Panc1 (cell line): Measurements from ENCODE around the gene RNF186. TPM values are rescaled to one million over a fixed set of nuclear protein-coding genes. Genes with fewer than 3 reads are reported as not detected.

Source experiments
- ATAC-seq: fragments of 200-7000 bp; cut with Tn5 transposase; 2 replicates; pipeline ENCODE4 v1.9.1; 2020; ENCODE audit warnings: mild to moderate bottlenecking, moderate library complexity
- BruUV-seq: library from RNA; stranded (reverse); fragments of 400-500 nt; replicated peaks from 2 replicates; lab custom pipeline; 2021; lab: Mats Ljungman, UMichigan
- CTCF ChIA-PET: fragments of 300-600 bp; sonication (Branson Sonifier 250); formaldehyde crosslinking; loops from one replicate; lab custom pipeline; 2022; ENCODE audit warnings: antibody characterized with exemption; lab: Charles Lee
- POLR2A ChIA-PET: fragments of 300-600 bp; sonication (Branson Sonifier 250); formaldehyde crosslinking; loops from one replicate; lab custom pipeline; 2022; ENCODE audit warnings: antibody characterized with exemption; lab: Charles Lee
- DNase-seq: peaks from one replicate; pipeline ENCODE4 v3.0.0-alpha.2; 2010; ENCODE audit warnings: low read depth, low spot score
- H3K27ac ChIP-seq: 2 replicates; pipeline ENCODE4 v1.5.1; 2011; ENCODE audit warnings: mild to moderate bottlenecking, low read length, inconsistent platforms
- H3K27me3 ChIP-seq: fragments of 200-500 bp; sonication (Bioruptor generic); 2 replicates; pipeline ENCODE4 v1.6.0; 2014; ENCODE audit warnings: low read length, inconsistent platforms; ENCODE audit not compliant: control insufficient read depth, insufficient read depth
- H3K36me3 ChIP-seq: fragments of 200-500 bp; sonication (Bioruptor generic); 2 replicates; pipeline ENCODE4 v1.5.1; 2014; ENCODE audit warnings: inconsistent platforms, mild to moderate bottlenecking, low read length, moderate library complexity; ENCODE audit not compliant: control insufficient read depth, insufficient read depth
- H3K4me1 ChIP-seq: 2 replicates; pipeline ENCODE4 v1.5.1; 2011; ENCODE audit warnings: inconsistent platforms, mild to moderate bottlenecking, low read length, moderate library complexity; ENCODE audit not compliant: control insufficient read depth, insufficient read depth
- H3K4me3 ChIP-seq, 2 experiments: 2 replicates each; pipeline ENCODE4 v1.5.1; 2011 to 2012; ENCODE audit warnings: low read depth in 2 of 2, low read length in 2 of 2, mild to moderate bottlenecking in 2 of 2, inconsistent platforms in 1 of 2, moderate library complexity in 1 of 2
- H3K9me3 ChIP-seq: fragments of 200-500 bp; sonication (Bioruptor generic); 2 replicates; pipeline ENCODE4 v1.5.1; 2014; ENCODE audit warnings: low read depth, mild to moderate bottlenecking, inconsistent platforms, low read length, moderate library complexity; ENCODE audit not compliant: control insufficient read depth, insufficient read depth
- POLR2AphosphoS5 ChIP-seq: IDR thresholded peaks from 2 replicates; pipeline ENCODE4 v1.6.1; 2012; ENCODE audit warnings: mild to moderate bottlenecking, low read depth, low read length, moderate library complexity
- REST ChIP-seq, 2 experiments: IDR thresholded peaks; 2 replicates each; pipeline ENCODE4 v1.6.1; 2011 to 2012; ENCODE audit warnings: low read depth in 2 of 2, control low read depth in 1 of 2, low read length in 1 of 2, mild to moderate bottlenecking in 1 of 2, moderate library complexity in 1 of 2; ENCODE audit not compliant: insufficient read depth in 1 of 2
- SIN3A ChIP-seq: IDR thresholded peaks from 2 replicates; pipeline ENCODE4 v1.6.1; 2012; ENCODE audit warnings: low read depth, mild to moderate bottlenecking, low read length, moderate library complexity, borderline replicate concordance; ENCODE audit not compliant: insufficient read depth
- TCF7L2 ChIP-seq: IDR thresholded peaks from 2 replicates; pipeline ENCODE4 v1.6.1; 2011; ENCODE audit warnings: mild to moderate bottlenecking, low read depth, low read length, inconsistent platforms
- in situ Hi-C: cut with HindIII; loops from 2 replicates; pipeline ENCODE4 v1.10.0; 2016; ENCODE audit warnings: low sequenced_read_pairs, low pct_unique_long_range_greater_than_20kb
- intact Hi-C: fragments of 100-400 bp; cut with micrococcal nuclease; formaldehyde crosslinking; loops from one replicate; pipeline ENCODE4 v1.10.0; 2022; ENCODE audit not compliant: unreplicated experiment
- total RNA-seq: library from RNA; stranded (reverse); gene quantifications from one replicate; pipeline ENCODE4 v1.2.1, GENCODE V29; 2021; ENCODE audit not compliant: unreplicated experiment
- TF ChIP-seq, protein P1 (sequence below): fragments of 450-650 bp; IDR thresholded peaks from 2 replicates; pipeline ENCODE4 v1.5.1; 2017; ENCODE audit warnings: mild to moderate bottlenecking

The RNF186 gene
- total RNA-seq, 1 experiment from 2014 or later: not detected

DNA sequence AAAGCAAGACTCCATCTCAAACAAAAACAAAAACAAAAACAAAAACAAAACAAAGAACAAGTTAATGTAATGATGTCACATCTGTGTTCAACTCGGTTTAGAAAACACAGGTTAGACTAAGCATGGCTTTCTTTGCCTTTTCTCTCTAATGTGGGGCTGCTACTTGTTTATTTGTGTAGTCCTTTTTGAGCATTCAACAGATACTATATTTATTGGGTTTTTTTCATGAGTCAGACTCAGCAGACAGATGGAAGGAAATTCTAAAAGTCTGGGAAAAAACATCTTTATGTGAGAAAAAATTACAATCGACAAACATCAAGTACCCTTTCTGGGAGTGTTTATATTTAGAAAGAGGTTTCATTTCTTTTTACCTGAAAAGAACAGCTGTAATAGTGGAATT is 44.8 kb upstream of the RNF186 start:
- Histone ChIP-seq H3K27ac (no peak overlapping the region), H3K4me1 (no peaks in the 10 kb centered on the region), H3K4me3 (no peak overlapping the region), H3K9me3 (peaks cover 3% of the 10 kb centered on the region; the same call in 1 of the 2 replicates), H3K27me3 (no peaks in the 10 kb centered on the region), H3K36me3 (no peaks in the 10 kb centered on the region)
- ChIA-PET CTCF (no interaction called here), POLR2A (interaction anchor here (0.6 kb wide), 1 partner anchor 31 kb away, joined by 6 read pairs; no protein-coding TSS in a partner anchor)
- in situ Hi-C loops (no loop called here), intact Hi-C loops (no loop called here)
- no TSS peak for BruUV-seq
- no peak for ATAC-seq
- no peak for DNase-seq
- TF ChIP-seq, protein P1, sequence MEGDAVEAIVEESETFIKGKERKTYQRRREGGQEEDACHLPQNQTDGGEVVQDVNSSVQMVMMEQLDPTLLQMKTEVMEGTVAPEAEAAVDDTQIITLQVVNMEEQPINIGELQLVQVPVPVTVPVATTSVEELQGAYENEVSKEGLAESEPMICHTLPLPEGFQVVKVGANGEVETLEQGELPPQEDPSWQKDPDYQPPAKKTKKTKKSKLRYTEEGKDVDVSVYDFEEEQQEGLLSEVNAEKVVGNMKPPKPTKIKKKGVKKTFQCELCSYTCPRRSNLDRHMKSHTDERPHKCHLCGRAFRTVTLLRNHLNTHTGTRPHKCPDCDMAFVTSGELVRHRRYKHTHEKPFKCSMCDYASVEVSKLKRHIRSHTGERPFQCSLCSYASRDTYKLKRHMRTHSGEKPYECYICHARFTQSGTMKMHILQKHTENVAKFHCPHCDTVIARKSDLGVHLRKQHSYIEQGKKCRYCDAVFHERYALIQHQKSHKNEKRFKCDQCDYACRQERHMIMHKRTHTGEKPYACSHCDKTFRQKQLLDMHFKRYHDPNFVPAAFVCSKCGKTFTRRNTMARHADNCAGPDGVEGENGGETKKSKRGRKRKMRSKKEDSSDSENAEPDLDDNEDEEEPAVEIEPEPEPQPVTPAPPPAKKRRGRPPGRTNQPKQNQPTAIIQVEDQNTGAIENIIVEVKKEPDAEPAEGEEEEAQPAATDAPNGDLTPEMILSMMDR: no peak
- TF ChIP-seq POLR2AphosphoS5 (no peak), TCF7L2 (no peak), REST (IDR thresholded peaks at IDR 0.05; ENCODE audit: insufficient read depth in 1 of 2, low read depth in 2 of 2, low read length in 1 of 2) (no peak), SIN3A (no peak)

- H3K27ac ChIP-seq: no peak overlapping the region
- BruUV-seq: no TSS peak
- H3K9me3 ChIP-seq: peaks cover 3% of the 10 kb centered on the region; the same call in 1 of the 2 replicates
- POLR2A ChIA-PET: no interaction called here
- H3K4me1 ChIP-seq: no peaks in the 10 kb centered on the region
- no peak for TF ChIP-seq TCF7L2
- TF ChIP-seq SIN3A: no peak
- TF ChIP-seq, protein P1: no peak
- no peak for TF ChIP-seq POLR2AphosphoS5
- no peak for TF ChIP-seq REST (IDR thresholded peaks at IDR 0.05; ENCODE audit: insufficient read depth in 1 of 2, low read depth in 2 of 2, low read length in 1 of 2)
- CTCF ChIA-PET: no interaction called here
- DNase-seq (no peak), ATAC-seq (no peak)
- in situ Hi-C loops: no loop called here
- intact Hi-C loops: no loop called here
- no peaks in the 10 kb centered on the region for H3K36me3 ChIP-seq
- no peak overlapping the region for H3K4me3 ChIP-seq
- H3K27me3 ChIP-seq: no peaks in the 10 kb centered on the region
Observed at GRCh38 chr1:19858893-19859292, 43.8 kb upstream of the RNF186 start.
